ENCODE data around the gene MIA. TPM values are rescaled to one million over a fixed set of nuclear protein-coding genes. Genes with fewer than 3 reads are reported as not detected.

Gene MIA
- polyA plus RNA-seq, 1 donor from 2014 or later, result 1.8 TPM

DNA sequence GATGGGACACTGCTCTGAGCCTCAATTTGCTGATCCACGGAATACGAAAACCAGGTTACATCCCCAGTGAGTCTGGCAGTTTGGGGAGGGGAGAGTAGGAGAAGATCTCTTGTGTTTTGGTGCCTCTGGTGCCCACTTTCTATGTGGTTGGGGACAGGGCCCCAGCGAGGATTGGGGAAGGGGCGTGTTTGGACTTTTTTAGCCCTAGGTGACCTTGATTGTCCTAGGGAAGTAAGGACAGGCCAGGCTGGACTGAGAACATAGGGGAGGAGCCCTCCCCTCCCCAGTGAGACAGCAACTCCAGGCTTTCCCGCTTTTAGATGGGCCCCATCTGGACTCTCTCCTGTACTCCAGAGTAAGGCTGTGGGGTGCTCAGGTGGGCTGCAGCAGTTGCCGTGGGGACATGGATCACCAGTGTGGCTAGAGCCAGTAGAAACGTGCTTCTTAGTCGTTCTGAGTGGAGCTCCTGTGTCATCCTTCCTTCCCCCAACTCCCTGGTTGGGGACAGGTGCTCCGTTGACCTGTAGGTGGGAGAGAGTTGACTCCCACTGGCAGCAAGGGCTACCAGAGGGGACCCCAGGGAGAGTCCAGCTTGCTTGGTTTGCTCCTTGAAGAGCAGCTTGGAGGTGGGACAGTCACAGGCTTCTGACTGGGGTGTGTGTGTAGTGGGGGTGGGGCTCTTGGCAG lies 28.0 kb downstream of the MIA start (continued):
- TF ChIP-seq EZH2 (IDR thresholded peaks at IDR 0.05; ENCODE audit: borderline replicate concordance, insufficient read depth, low read length, poor library complexity, severe bottlenecking), result no peak
- no peak for TF ChIP-seq TAF1 (IDR thresholded peaks at IDR 0.05; ENCODE audit: low read depth)
- no peak for TF ChIP-seq MXI1 (conservative IDR thresholded peaks at IDR 0.05; ENCODE audit: poor library complexity, severe bottlenecking)
- no peak for TF ChIP-seq EP300 (conservative IDR thresholded peaks at IDR 0.05; ENCODE audit: poor library complexity, severe bottlenecking)

DNA sequence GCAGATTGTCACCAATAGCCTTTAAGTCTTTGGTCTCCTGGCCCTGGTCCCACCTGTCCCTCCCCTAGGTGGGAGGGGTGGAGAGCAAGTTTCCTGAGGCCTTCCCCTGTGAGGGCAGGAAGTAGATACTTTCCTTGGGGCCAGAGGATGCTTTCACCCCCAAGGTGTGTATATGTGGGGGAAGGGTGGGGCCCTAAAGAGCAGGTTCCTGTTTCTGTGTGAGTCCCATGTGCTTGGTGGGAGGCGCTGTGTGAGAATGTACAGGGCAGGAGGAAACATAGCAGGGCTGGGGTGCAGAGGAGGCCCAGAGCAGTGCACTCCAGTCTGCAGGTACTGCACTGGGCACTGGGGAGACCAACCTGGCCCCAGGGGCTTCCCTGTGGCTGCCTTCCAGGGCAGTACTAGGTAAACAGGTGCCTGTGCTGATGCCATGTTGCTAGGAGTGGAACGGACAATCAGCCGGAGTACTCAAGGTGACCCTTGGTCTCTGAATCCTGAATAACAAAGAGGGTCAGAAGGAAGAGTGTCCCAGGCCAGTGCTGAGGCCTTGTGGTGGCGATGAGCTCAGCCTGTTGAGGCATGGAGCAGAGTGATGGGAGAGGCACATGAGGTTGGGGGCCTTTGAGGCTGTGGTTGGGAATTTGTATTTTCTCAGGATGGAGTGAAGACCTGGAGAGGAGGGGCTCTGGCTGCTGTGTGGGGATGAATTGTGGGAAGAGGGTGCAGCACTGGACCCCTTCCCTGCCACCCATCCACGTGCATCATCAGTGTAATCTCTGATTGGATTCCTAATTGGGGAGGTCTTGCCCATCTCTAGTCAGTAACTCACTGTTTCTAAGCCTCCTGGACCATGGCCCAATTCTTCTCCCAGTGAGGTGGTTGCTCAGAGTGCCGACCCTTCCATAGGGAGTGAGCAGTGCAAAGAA lies 28.8 kb downstream of the MIA start:
- no peak overlapping the region for H3K9ac ChIP-seq (ENCODE audit: low read length)
- no peaks in the 10 kb centered on the region for H3F3A ChIP-seq (ENCODE audit: insufficient read depth, low read length, poor library complexity, severe bottlenecking)
- H3K9me3 ChIP-seq (ENCODE audit: low read length), result no peaks in the 10 kb centered on the region
- TF ChIP-seq, protein P1, sequence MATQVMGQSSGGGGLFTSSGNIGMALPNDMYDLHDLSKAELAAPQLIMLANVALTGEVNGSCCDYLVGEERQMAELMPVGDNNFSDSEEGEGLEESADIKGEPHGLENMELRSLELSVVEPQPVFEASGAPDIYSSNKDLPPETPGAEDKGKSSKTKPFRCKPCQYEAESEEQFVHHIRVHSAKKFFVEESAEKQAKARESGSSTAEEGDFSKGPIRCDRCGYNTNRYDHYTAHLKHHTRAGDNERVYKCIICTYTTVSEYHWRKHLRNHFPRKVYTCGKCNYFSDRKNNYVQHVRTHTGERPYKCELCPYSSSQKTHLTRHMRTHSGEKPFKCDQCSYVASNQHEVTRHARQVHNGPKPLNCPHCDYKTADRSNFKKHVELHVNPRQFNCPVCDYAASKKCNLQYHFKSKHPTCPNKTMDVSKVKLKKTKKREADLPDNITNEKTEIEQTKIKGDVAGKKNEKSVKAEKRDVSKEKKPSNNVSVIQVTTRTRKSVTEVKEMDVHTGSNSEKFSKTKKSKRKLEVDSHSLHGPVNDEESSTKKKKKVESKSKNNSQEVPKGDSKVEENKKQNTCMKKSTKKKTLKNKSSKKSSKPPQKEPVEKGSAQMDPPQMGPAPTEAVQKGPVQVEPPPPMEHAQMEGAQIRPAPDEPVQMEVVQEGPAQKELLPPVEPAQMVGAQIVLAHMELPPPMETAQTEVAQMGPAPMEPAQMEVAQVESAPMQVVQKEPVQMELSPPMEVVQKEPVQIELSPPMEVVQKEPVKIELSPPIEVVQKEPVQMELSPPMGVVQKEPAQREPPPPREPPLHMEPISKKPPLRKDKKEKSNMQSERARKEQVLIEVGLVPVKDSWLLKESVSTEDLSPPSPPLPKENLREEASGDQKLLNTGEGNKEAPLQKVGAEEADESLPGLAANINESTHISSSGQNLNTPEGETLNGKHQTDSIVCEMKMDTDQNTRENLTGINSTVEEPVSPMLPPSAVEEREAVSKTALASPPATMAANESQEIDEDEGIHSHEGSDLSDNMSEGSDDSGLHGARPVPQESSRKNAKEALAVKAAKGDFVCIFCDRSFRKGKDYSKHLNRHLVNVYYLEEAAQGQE (IDR thresholded peaks at IDR 0.05; ENCODE audit: borderline replicate concordance), result no peak
- TF ChIP-seq TAF1 (IDR thresholded peaks at IDR 0.05; ENCODE audit: low read depth), result no peak
- TF ChIP-seq, protein P2, sequence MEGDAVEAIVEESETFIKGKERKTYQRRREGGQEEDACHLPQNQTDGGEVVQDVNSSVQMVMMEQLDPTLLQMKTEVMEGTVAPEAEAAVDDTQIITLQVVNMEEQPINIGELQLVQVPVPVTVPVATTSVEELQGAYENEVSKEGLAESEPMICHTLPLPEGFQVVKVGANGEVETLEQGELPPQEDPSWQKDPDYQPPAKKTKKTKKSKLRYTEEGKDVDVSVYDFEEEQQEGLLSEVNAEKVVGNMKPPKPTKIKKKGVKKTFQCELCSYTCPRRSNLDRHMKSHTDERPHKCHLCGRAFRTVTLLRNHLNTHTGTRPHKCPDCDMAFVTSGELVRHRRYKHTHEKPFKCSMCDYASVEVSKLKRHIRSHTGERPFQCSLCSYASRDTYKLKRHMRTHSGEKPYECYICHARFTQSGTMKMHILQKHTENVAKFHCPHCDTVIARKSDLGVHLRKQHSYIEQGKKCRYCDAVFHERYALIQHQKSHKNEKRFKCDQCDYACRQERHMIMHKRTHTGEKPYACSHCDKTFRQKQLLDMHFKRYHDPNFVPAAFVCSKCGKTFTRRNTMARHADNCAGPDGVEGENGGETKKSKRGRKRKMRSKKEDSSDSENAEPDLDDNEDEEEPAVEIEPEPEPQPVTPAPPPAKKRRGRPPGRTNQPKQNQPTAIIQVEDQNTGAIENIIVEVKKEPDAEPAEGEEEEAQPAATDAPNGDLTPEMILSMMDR (IDR thresholded peaks at IDR 0.05; ENCODE audit: poor library complexity, severe bottlenecking), result no peak
- no peak for TF ChIP-seq RAD21 (conservative IDR thresholded peaks at IDR 0.05)
- no peak for TF ChIP-seq SMC3 (conservative IDR thresholded peaks at IDR 0.05; ENCODE audit: poor library complexity)
- no peak for TF ChIP-seq MXI1 (conservative IDR thresholded peaks at IDR 0.05; ENCODE audit: poor library complexity, severe bottlenecking)
- TF ChIP-seq EP300 (conservative IDR thresholded peaks at IDR 0.05; ENCODE audit: poor library complexity, severe bottlenecking), result no peak
- no peak for TF ChIP-seq EZH2 (IDR thresholded peaks at IDR 0.05; ENCODE audit: borderline replicate concordance, insufficient read depth, low read length, poor library complexity, severe bottlenecking)
- TF ChIP-seq POLR2AphosphoS5 (IDR thresholded peaks at IDR 0.05), result no peak
- peaks cover 3% of the 10 kb centered on the region for H3K36me3 ChIP-seq (ENCODE audit: insufficient read depth, low read length)
- H3K4me3 ChIP-seq (ENCODE audit: low read length), result peak overlapping the region; percentile 92
- H3K27me3 ChIP-seq (ENCODE audit: insufficient read depth, low read depth, low read length), result no peaks in the 10 kb centered on the region
- H3K79me2 ChIP-seq (replicated peaks; ENCODE audit: insufficient read depth, low read length), result peaks cover 72% of the 10 kb centered on the region
- peak overlapping the region; percentile 17 for H3K4me2 ChIP-seq (ENCODE audit: low read length)
- no peak overlapping the region for H3K27ac ChIP-seq (ENCODE audit: low read length)
- peaks cover 10% of the 10 kb centered on the region for H4K20me1 ChIP-seq (ENCODE audit: insufficient read depth)
- no peaks in the 10 kb centered on the region for H3K9me2 ChIP-seq (ENCODE audit: insufficient read depth, low read length)
- no peak overlapping the region for H2AFZ ChIP-seq (ENCODE audit: low read depth, low read length)
